Uterus (tissue), 4 donors: ENCODE measurements around the gene KCNJ11. TPM values are rescaled to one million over a fixed set of nuclear protein-coding genes. Genes with fewer than 3 reads are reported as not detected.

ENCODE experiments used
- DNase-seq, 2 donors: peaks; one replicate each; pipeline ENCODE4 v3.0.0-alpha.2; 2019 to 2020
- H3K27ac ChIP-seq, 2 donors: fragments of 200-600 bp; sonication (generic); 1 replicate in 1 of 2; 2 replicates in 1 of 2; pipeline ENCODE4 v1.5.1; 2016 to 2018
- H3K27me3 ChIP-seq, 2 donors: fragments of 200-600 bp; sonication (generic); one replicate each; pipeline ENCODE4 v1.5.1; 2018 to 2019; ENCODE audit warnings: control low read depth in 1 of 2
- H3K36me3 ChIP-seq, 2 donors: fragments of 200-600 bp; sonication (generic); one replicate each; pipeline ENCODE4 v1.5.1; 2019; ENCODE audit warnings: control low read depth in 1 of 2
- H3K4me1 ChIP-seq, 2 donors: fragments of 200-600 bp; sonication (generic); one replicate each; pipeline ENCODE4 v1.5.1; 2018 to 2019; ENCODE audit warnings: control low read depth in 1 of 2
- H3K4me3 ChIP-seq, 2 donors: fragments of 200-600 bp; sonication (generic); 1 replicate in 1 of 2; 2 replicates in 1 of 2; pipeline ENCODE4 v1.5.1; 2018 to 2019; ENCODE audit warnings: mild to moderate bottlenecking in 1 of 2
- H3K9me3 ChIP-seq, 2 donors: fragments of 200-600 bp; sonication (generic); one replicate each; pipeline ENCODE4 v1.5.1; 2019; ENCODE audit warnings: control low read depth in 1 of 2
- POLR2A ChIP-seq, 2 donors: fragments of 450-650 bp; IDR thresholded peaks; one replicate each; pipeline ENCODE4 v1.6.1; 2016; ENCODE audit warnings: antibody characterized with exemption in 2 of 2, mild to moderate bottlenecking in 1 of 2, moderate library complexity in 1 of 2
- intact Hi-C: fragments of 100-400 bp; cut with DNase I; formaldehyde crosslinking; loops from one replicate; pipeline ENCODE4 v1.15.1; 2023; ENCODE audit warnings: low total_unique reads
- total RNA-seq, 4 donors: library from RNA; depleted of rRNA in 3 of 4; stranded (reverse); fragments of >200 nt in 3 of 4; gene quantifications; one replicate each; pipeline versions ENCODE4 v1.1.0 to v1.2.4, GENCODE V29; 2014 to 2023
- TF ChIP-seq, protein P1 (sequence below), 4 experiments: fragments of 200-600 bp in 2 of 4; fragments of 450-650 bp in 2 of 4; sonication (generic) in 2 of 4; IDR thresholded peaks; one replicate each; pipeline ENCODE4 v1.5.1; 2016 to 2019; ENCODE audit warnings: antibody characterized with exemption in 4 of 4, mild to moderate bottlenecking in 2 of 4, moderate library complexity in 1 of 4
- donor health status: DM: yes; HTN: yes; CAD: no.

Gene KCNJ11
- total RNA-seq, 4 donors from 2014 or later, result 0.83 to 3.9 TPM; not detected in 2

DNA sequence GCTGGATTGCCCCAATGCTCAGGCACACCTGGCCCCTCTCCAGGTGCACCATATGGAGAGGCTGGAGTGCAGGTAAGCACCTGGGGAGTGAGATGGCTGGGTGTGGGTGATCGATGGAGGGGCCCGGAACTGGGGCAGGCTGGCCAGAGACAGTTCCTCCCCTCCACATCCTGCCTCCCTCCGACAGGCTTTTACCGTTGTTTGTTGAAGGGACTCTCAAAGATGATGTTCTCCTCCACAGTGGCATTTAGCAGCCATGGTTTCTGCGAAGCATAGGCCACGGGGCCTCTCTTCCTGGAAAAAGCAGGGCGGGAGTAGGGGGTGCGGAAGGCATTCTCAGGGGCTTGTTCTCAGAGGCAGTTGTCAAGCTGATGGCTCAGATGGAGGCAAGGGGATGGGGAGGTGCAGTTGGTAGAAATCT, 25.9 kb upstream of the KCNJ11 start:
- no peaks in the 10 kb centered on the region for H3K4me1 ChIP-seq
- intact Hi-C loops, result no loop called here
- H3K27me3 ChIP-seq, result no peaks in the 10 kb centered on the region
- H3K36me3 ChIP-seq, result no peaks in the 10 kb centered on the region
- TF ChIP-seq, protein P1, sequence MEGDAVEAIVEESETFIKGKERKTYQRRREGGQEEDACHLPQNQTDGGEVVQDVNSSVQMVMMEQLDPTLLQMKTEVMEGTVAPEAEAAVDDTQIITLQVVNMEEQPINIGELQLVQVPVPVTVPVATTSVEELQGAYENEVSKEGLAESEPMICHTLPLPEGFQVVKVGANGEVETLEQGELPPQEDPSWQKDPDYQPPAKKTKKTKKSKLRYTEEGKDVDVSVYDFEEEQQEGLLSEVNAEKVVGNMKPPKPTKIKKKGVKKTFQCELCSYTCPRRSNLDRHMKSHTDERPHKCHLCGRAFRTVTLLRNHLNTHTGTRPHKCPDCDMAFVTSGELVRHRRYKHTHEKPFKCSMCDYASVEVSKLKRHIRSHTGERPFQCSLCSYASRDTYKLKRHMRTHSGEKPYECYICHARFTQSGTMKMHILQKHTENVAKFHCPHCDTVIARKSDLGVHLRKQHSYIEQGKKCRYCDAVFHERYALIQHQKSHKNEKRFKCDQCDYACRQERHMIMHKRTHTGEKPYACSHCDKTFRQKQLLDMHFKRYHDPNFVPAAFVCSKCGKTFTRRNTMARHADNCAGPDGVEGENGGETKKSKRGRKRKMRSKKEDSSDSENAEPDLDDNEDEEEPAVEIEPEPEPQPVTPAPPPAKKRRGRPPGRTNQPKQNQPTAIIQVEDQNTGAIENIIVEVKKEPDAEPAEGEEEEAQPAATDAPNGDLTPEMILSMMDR (IDR thresholded peaks at IDR 0.05), result no peak
- TF ChIP-seq POLR2A (IDR thresholded peaks at IDR 0.05), result no peak
- no peaks in the 10 kb centered on the region for H3K9me3 ChIP-seq
- no peak for DNase-seq
- H3K27ac ChIP-seq, result no peak overlapping the region
- H3K4me3 ChIP-seq, result no peak overlapping the region

GRCh38 chr11:17413414-17414316, 25.2 kb upstream of the KCNJ11 start:
- H3K9me3 ChIP-seq, result no peaks in the 10 kb centered on the region
- DNase-seq, result no peak
- H3K36me3 ChIP-seq, result no peaks in the 10 kb centered on the region
- no peak for TF ChIP-seq POLR2A (IDR thresholded peaks at IDR 0.05)
- TF ChIP-seq, protein P1 (IDR thresholded peaks at IDR 0.05), result no peak
- no peaks in the 10 kb centered on the region for H3K27me3 ChIP-seq
- intact Hi-C loops, result no loop called here
- no peaks in the 10 kb centered on the region for H3K4me1 ChIP-seq
- no peak overlapping the region for H3K4me3 ChIP-seq
- no peak overlapping the region for H3K27ac ChIP-seq

DNA sequence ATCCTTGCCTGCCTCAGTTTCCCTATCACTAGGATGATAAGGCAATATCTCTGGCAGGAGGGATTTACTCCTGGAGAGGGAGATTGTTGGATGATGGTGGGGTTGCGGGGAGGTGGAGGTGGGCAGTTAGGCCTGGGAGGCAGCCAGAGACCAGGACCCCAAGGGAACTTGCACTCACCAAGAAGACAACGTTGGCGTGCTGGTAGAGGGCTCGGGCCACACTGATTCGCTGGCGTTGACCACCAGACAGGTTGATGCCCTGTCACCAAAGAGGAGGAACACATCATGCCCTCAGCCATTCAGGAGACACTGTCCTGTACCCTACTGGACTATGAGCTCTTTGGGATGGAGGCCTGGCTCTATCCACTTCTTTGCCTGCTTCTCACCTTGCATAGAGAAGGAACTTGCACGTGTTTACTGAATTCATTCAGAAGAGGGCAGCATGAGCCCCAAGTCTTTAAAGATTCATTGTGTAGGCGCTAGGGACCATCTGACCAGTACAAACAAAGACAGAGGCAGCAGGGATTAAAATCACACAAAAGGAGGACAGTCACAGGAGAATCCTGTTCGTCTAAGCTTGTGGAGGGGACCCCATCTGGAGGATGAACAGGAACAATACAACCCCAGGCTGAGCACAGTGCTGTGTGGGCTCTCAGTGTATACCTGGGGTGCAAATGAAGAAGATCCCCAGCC, 24.2 kb upstream of the KCNJ11 start:
- H3K9me3 ChIP-seq, result no peaks in the 10 kb centered on the region
- no peak overlapping the region for H3K27ac ChIP-seq
- no peaks in the 10 kb centered on the region for H3K36me3 ChIP-seq
- intact Hi-C loops, result no loop called here
- no peak for TF ChIP-seq POLR2A (IDR thresholded peaks at IDR 0.05)
- H3K4me1 ChIP-seq, result no peaks in the 10 kb centered on the region
- no peak overlapping the region for H3K4me3 ChIP-seq
- no peak for DNase-seq
- H3K27me3 ChIP-seq, result no peaks in the 10 kb centered on the region

GRCh38 chr11:17411418-17411817, 23.0 kb upstream of the KCNJ11 start:
- no peak overlapping the region for H3K27ac ChIP-seq
- no peak overlapping the region for H3K4me3 ChIP-seq
- no peaks in the 10 kb centered on the region for H3K4me1 ChIP-seq
- DNase-seq, result no peak
- intact Hi-C loops, result no loop called here
- no peaks in the 10 kb centered on the region for H3K9me3 ChIP-seq
- no peaks in the 10 kb centered on the region for H3K36me3 ChIP-seq
- no peaks in the 10 kb centered on the region for H3K27me3 ChIP-seq
- no peak for TF ChIP-seq POLR2A (IDR thresholded peaks at IDR 0.05)
- TF ChIP-seq, protein P1 (IDR thresholded peaks at IDR 0.05), result no peak

- H3K36me3 ChIP-seq, result no peaks in the 10 kb centered on the region
- peaks cover 0 to 3% of the 10 kb centered on the region in 2 donors for H3K4me1 ChIP-seq
- intact Hi-C loops, result no loop called here
- no peak overlapping the region for H3K27ac ChIP-seq
- H3K9me3 ChIP-seq, result no peaks in the 10 kb centered on the region
- H3K4me3 ChIP-seq, result no peak overlapping the region
- no peaks in the 10 kb centered on the region for H3K27me3 ChIP-seq
- TF ChIP-seq, protein P1 (IDR thresholded peaks at IDR 0.05), result no peak
- no peak for TF ChIP-seq POLR2A (IDR thresholded peaks at IDR 0.05)
- DNase-seq, result peak in 1 of 2 donors; percentile 54
Observed at GRCh38 chr11:17410606-17411379, 22.3 kb upstream of the KCNJ11 start.
